Measurements from ENCODE around the gene DOLPP1.

Gene DOLPP1

DNA sequence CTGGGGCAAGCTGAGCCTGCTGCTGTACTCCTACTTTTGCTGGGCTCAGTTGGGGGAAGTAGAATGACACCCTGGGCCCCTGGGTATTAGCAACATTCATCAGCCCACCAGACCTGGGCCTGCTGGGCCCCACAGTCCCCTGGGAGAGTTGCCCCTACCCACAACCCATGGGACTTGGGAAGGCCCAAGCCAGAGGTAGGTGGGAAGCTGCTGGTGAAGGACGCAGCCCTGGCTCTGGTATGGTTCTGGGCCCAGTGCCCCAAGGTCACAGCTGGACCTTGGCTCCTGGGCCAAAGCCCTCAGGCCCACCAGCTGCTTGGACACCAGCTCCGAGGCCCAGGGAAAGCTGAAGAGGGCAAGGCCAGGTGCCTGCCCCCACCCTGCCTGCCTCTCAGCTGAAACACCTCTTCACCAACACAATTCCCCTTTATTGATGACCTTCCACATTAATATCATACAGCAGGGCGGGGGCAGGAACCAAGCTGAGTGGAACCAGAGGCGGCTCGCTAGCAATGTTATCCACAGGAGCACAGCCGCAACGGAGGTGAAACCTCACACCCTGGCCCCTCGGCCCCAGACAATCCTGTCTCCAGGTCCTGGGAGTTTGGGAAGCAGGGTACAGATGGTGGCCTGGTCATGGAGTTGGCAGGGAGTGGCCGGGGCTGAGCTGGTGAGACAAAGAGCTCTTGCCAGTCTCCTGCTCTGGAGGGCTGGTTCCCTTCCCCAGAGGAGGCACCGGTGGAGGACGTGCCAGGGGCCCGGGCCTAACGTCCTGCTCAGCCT is 13.7 kb downstream of the DOLPP1 start:
- ChIA-PET POLR2A (interaction anchor here (0.5 to 2.8 kb wide), 5 partner anchors 10 to 28 kb away, joined by 3 to 13 read pairs (median 3); partner anchors contain the start of genes DOLPP1 and PTPA), CTCF (interaction anchor here (0.6 to 0.9 kb wide), 2 partner anchors 37 to 350 kb away, joined by 3 to 4 read pairs; no protein-coding TSS in a partner anchor)
- Histone ChIP-seq H3K36me3 (ENCODE audit: control insufficient read depth in 2 of 2, insufficient read depth in 1 of 2, low read length in 2 of 2) (peaks cover 0 to 33% of the 10 kb centered on the region in 2 experiments; a peak in 2 of 3 replicates), H3K27ac (ENCODE audit: extremely low read depth, low read depth, low read length) (no peak overlapping the region), H3K4me3 (ENCODE audit: low read depth, low read length) (no peak overlapping the region), H3K9me3 (ENCODE audit: control insufficient read depth, insufficient read depth, low read depth, low read length) (no peaks in the 10 kb centered on the region), H3K4me1 (ENCODE audit: control insufficient read depth, insufficient read depth, low read length) (no peaks in the 10 kb centered on the region)
- TF ChIP-seq ZNF660 (tag by site-specific recombination; IDR thresholded peaks at IDR 0.05) = no peak
- TF ChIP-seq ZNF354C (tag by site-specific recombination; IDR thresholded peaks at IDR 0.05; ENCODE audit: borderline replicate concordance, low read depth) = no peak
- no peak for TF ChIP-seq ZFP69B (tag by site-specific recombination; IDR thresholded peaks at IDR 0.05)
- TF ChIP-seq, protein P1, sequence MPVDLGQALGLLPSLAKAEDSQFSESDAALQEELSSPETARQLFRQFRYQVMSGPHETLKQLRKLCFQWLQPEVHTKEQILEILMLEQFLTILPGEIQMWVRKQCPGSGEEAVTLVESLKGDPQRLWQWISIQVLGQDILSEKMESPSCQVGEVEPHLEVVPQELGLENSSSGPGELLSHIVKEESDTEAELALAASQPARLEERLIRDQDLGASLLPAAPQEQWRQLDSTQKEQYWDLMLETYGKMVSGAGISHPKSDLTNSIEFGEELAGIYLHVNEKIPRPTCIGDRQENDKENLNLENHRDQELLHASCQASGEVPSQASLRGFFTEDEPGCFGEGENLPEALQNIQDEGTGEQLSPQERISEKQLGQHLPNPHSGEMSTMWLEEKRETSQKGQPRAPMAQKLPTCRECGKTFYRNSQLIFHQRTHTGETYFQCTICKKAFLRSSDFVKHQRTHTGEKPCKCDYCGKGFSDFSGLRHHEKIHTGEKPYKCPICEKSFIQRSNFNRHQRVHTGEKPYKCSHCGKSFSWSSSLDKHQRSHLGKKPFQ (tag by site-specific recombination; IDR thresholded peaks at IDR 0.05) = no peak
- no peak for TF ChIP-seq GFI1B (tag by site-specific recombination; IDR thresholded peaks at IDR 0.05)
- no peak for TF ChIP-seq BCL6B (tag by site-specific recombination; IDR thresholded peaks at IDR 0.05)
- no peak for TF ChIP-seq ZNF214 (tag by site-specific recombination; IDR thresholded peaks at IDR 0.05; ENCODE audit: borderline replicate concordance)
- no peak for TF ChIP-seq KLF8 (tag by site-specific recombination; IDR thresholded peaks at IDR 0.05)
- TF ChIP-seq PRDM1 (tag by site-specific recombination; IDR thresholded peaks at IDR 0.05) = no peak
- no peak for TF ChIP-seq ZNF174 (tag by site-specific recombination; IDR thresholded peaks at IDR 0.05)

DNA sequence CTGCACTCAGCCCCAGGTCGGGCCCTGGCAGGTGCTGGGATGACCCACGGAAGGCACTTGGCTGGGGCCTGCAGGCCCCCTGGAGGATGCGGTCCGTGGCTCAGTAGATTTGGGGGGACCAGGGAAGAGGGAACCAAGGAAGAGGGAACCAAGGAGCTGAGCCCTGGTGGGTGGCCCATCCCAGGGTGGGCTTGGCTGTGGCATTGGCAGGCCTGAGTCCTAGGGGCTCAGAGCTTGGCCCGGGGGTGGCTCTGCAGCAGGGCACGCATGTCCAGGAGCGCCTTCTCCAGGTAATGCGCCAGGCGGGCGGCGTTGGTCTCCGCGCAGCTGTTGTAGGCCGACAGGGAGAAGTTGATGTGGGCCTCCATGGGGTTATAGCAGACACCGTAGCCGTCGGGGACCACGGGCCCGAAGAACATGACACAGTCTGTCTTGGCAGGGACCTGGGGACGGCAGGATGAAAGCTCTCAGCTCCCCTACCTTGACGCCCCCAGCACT is 14.3 kb downstream of the DOLPP1 start:
- ChIA-PET POLR2A (interaction anchor here (0.8 to 2.8 kb wide), 5 partner anchors 8 to 16 kb away, joined by 3 to 13 read pairs (median 3); partner anchors contain the start of genes DOLPP1 and PTPA), CTCF (interaction anchor here (0.6 to 0.9 kb wide), 2 partner anchors 37 to 350 kb away, joined by 3 to 4 read pairs; no protein-coding TSS in a partner anchor)
- TF ChIP-seq EGR2 (tag by site-specific recombination; IDR thresholded peaks at IDR 0.05; ENCODE audit: low read depth) = no peak
- no peak for TF ChIP-seq ZNF140 (tag by site-specific recombination; IDR thresholded peaks at IDR 0.05)
- no peak for TF ChIP-seq ZNF426 (tag by site-specific recombination; IDR thresholded peaks at IDR 0.05)
- TF ChIP-seq ZBTB6 (tag by site-specific recombination; IDR thresholded peaks at IDR 0.05) = no peak
- no peak for TF ChIP-seq ZNF530 (tag by site-specific recombination; IDR thresholded peaks at IDR 0.05; ENCODE audit: low read depth)
- no peak for TF ChIP-seq ZNF791 (tag by site-specific recombination; IDR thresholded peaks at IDR 0.05)
- no peak for TF ChIP-seq ZNF394 (tag by site-specific recombination; IDR thresholded peaks at IDR 0.05; ENCODE audit: borderline replicate concordance)
- no peak for TF ChIP-seq ZNF239 (tag by site-specific recombination; IDR thresholded peaks at IDR 0.05)
- no peak for TF ChIP-seq PATZ1 (tag by site-specific recombination; IDR thresholded peaks at IDR 0.05)
- no peak for TF ChIP-seq ZNF324 (tag by site-specific recombination; IDR thresholded peaks at IDR 0.05)
- no peak for TF ChIP-seq HOXA7 (CRISPR knock-in tag; IDR thresholded peaks at IDR 0.05; ENCODE audit: borderline replicate concordance)
- TF ChIP-seq ZNF610 (tag by site-specific recombination; IDR thresholded peaks at IDR 0.05; ENCODE audit: borderline replicate concordance) = no peak
- Histone ChIP-seq H3K36me3 (ENCODE audit: control insufficient read depth in 2 of 2, insufficient read depth in 1 of 2, low read length in 2 of 2) (peaks cover 0 to 27% of the 10 kb centered on the region in 2 experiments; a peak in 2 of 3 replicates), H3K4me3 (ENCODE audit: low read depth, low read length) (no peak overlapping the region), H3K27ac (ENCODE audit: extremely low read depth, low read depth, low read length) (no peak overlapping the region), H3K9me3 (ENCODE audit: control insufficient read depth, insufficient read depth, low read depth, low read length) (no peaks in the 10 kb centered on the region), H3K4me1 (ENCODE audit: control insufficient read depth, insufficient read depth, low read length) (no peaks in the 10 kb centered on the region)

All from HEK293 (cell line).